LHCN-M2 (cell line): Measurements from ENCODE around the gene WDFY3. TPM values are rescaled to one million over a fixed set of nuclear protein-coding genes. Genes with fewer than 3 reads are reported as not detected.
A peak's percentile ranks its signal among the peaks of the same experiment; 100 is the strongest.
"Not testable (repeated sequence)": the region's sequence is repeated elsewhere in the genome, so short reads cannot be mapped to it uniquely, and the experiment has no call there.

Source experiments
- DNase-seq: peaks from one replicate; pipeline ENCODE4 v3.0.0-alpha.2; 2012; ENCODE audit warnings: low read depth
- total RNA-seq: library from RNA; depleted of rRNA; stranded (reverse); fragments of >200 nt; gene quantifications from 2 replicates; pipeline ENCODE4 v1.2.3, GENCODE V29; 2014

Gene WDFY3
- total RNA-seq, 1 experiment from 2014 or later: 48.9 TPM

GRCh38 chr4:84678976-84679744 lies 287.3 kb downstream of the WDFY3 start:
- no peak for DNase-seq

GRCh38 chr4:84677995-84678394 lies 288.5 kb downstream of the WDFY3 start:
- no peak for DNase-seq

GRCh38 chr4:84677093-84677492 lies 289.4 kb downstream of the WDFY3 start:
- DNase-seq: no peak

- peak; percentile 90 for DNase-seq
These were observed 292.8 kb downstream of the WDFY3 start for GRCh38 chr4:84673475-84674240.

GRCh38 chr4:84672177-84672576 lies 294.3 kb downstream of the WDFY3 start:
- no peak for DNase-seq

GRCh38 chr4:84669201-84669600 lies 297.3 kb downstream of the WDFY3 start:
- DNase-seq: no peak

GRCh38 chr4:84666439-84666838 lies 300.1 kb downstream of the WDFY3 start:
- no peak for DNase-seq

GRCh38 chr4:84664767-84665166 lies 301.7 kb downstream of the WDFY3 start:
- not testable (repeated sequence) for DNase-seq

- no peak for DNase-seq
These were observed 305.1 kb downstream of the WDFY3 start for GRCh38 chr4:84661191-84661939.

- no peak for DNase-seq
These were observed 305.9 kb downstream of the WDFY3 start for GRCh38 chr4:84660606-84661005.

- DNase-seq: no peak
These were observed 314.0 kb downstream of the WDFY3 start for GRCh38 chr4:84652478-84652877.

- no peak for DNase-seq
These were observed 315.0 kb downstream of the WDFY3 start for GRCh38 chr4:84651499-84651898.

- no peak for DNase-seq
These were observed 317.4 kb downstream of the WDFY3 start for GRCh38 chr4:84648863-84649647.

- no peak for DNase-seq
These were observed 318.3 kb downstream of the WDFY3 start for GRCh38 chr4:84648178-84648577.

- peak; percentile 20 for DNase-seq
These were observed 319.1 kb downstream of the WDFY3 start for GRCh38 chr4:84647312-84647884.

- DNase-seq: peak; percentile 42
These were observed 322.4 kb downstream of the WDFY3 start for GRCh38 chr4:84644087-84644486.

- peak; percentile 27 for DNase-seq
These were observed 327.3 kb downstream of the WDFY3 start for GRCh38 chr4:84639145-84639544.

GRCh38 chr4:84638092-84638491 lies 328.4 kb downstream of the WDFY3 start:
- DNase-seq: no peak

GRCh38 chr4:84634961-84635360 lies 331.5 kb downstream of the WDFY3 start:
- DNase-seq: no peak

GRCh38 chr4:84632092-84632491 lies 334.4 kb downstream of the WDFY3 start:
- DNase-seq: peak; percentile 87

GRCh38 chr4:84631573-84631972 lies 334.9 kb downstream of the WDFY3 start:
- peak; percentile 9 for DNase-seq
